NCI-H82 (cell line): ENCODE measurements around the gene ZFP36L2.

Experiments
- DNase-seq: peaks from one replicate; lab custom pipeline; 2025; lab: John Stamatoyannopoulos, UW

The ZFP36L2 gene

GRCh38 chr2:43186321-43186678, 40.1 kb downstream of the ZFP36L2 start:
- no peak for DNase-seq

- no peak for DNase-seq
Measured at GRCh38 chr2:43185146-43185545, 41.3 kb downstream of the ZFP36L2 start.

GRCh38 chr2:43184339-43184895, 42.0 kb downstream of the ZFP36L2 start:
- DNase-seq, result no peak

- DNase-seq, result no peak
Measured at GRCh38 chr2:43183743-43184142, 42.7 kb downstream of the ZFP36L2 start.

GRCh38 chr2:43180897-43181296, 45.5 kb downstream of the ZFP36L2 start:
- no peak for DNase-seq

GRCh38 chr2:43179942-43180341, 46.5 kb downstream of the ZFP36L2 start:
- DNase-seq, result no peak

- DNase-seq, result no peak
Measured at GRCh38 chr2:43178602-43179542, 47.5 kb downstream of the ZFP36L2 start.

GRCh38 chr2:43178055-43178598, 48.3 kb downstream of the ZFP36L2 start:
- DNase-seq, result no peak

- no peak for DNase-seq
Measured at GRCh38 chr2:43176449-43176848, 50.0 kb downstream of the ZFP36L2 start.

GRCh38 chr2:43175876-43176275, 50.5 kb downstream of the ZFP36L2 start:
- DNase-seq, result no peak

GRCh38 chr2:43175020-43175441, 51.4 kb downstream of the ZFP36L2 start:
- DNase-seq, result no peak

- DNase-seq, result no peak
Measured at GRCh38 chr2:43174368-43174916, 52.0 kb downstream of the ZFP36L2 start.
